Endothelial cell of umbilical vein (primary cell): ENCODE results near the gene ADAM10. TPM values are rescaled to one million over a fixed set of nuclear protein-coding genes. Genes with fewer than 3 reads are reported as not detected.

Experiments
- BruUV-seq: library from RNA; stranded (reverse); fragments of 400-500 nt; replicated peaks from 2 replicates; lab custom pipeline; 2021; lab: Mats Ljungman, UMichigan
- CTCF ChIA-PET: fragments of 300-600, 350-600 bp; sonication (Branson Sonifier 250); formaldehyde crosslinking; loops from one replicate; lab custom pipeline; 2021; ENCODE audit warnings: antibody characterized with exemption, inconsistent platforms; lab: Charles Lee
- POLR2A ChIA-PET: fragments of 300-600, 350-600 bp; sonication (Branson Sonifier 250); formaldehyde crosslinking; loops from one replicate; lab custom pipeline; 2021; ENCODE audit warnings: antibody characterized with exemption, inconsistent platforms; lab: Charles Lee
- DNase-seq: peaks from one replicate; pipeline ENCODE4 v3.0.0-alpha.2; 2011; ENCODE audit warnings: low read depth, low spot score
- FAIRE-seq: peaks from 2 replicates; lab custom pipeline; 2011; peaks lifted over from hg19 to GRCh38; lab: Jason Lieb, UNC
- H2AFZ ChIP-seq: 2 replicates; pipeline ENCODE4 v1.6.0; 2012; ENCODE audit warnings: low read depth, low read length, control low read depth, inconsistent platforms
- H3K27ac ChIP-seq: 2 replicates; pipeline ENCODE4 v1.5.1; 2011; ENCODE audit warnings: low read depth, mild to moderate bottlenecking, control low read depth, low read length, moderate library complexity; ENCODE audit not compliant: insufficient read depth
- H3K27me3 ChIP-seq, 2 experiments: 2 replicates each; pipeline versions ENCODE4 v1.6.0 to v1.6.1; 2011; ENCODE audit warnings: low read length in 2 of 2, mixed read lengths in 1 of 2; ENCODE audit not compliant: control insufficient read depth in 2 of 2, insufficient read depth in 2 of 2
- H3K36me3 ChIP-seq, 2 experiments: 2 replicates in 1 of 2; 3 replicates in 1 of 2; pipeline ENCODE4 v1.5.1; 2011; ENCODE audit warnings: low read length in 2 of 2, mild to moderate bottlenecking in 1 of 2, moderate library complexity in 1 of 2; ENCODE audit not compliant: control insufficient read depth in 2 of 2, insufficient read depth in 2 of 2; ENCODE audit errors: extremely low read depth in 1 of 2
- H3K4me1 ChIP-seq: 3 replicates; pipeline ENCODE4 v1.5.1; 2011; ENCODE audit warnings: mild to moderate bottlenecking, low read length; ENCODE audit not compliant: control insufficient read depth, insufficient read depth; ENCODE audit errors: extremely low read depth
- H3K4me2 ChIP-seq: 2 replicates; pipeline ENCODE4 v1.6.1; 2011; ENCODE audit warnings: low read length, control low read depth, mixed read lengths; ENCODE audit not compliant: insufficient read depth
- H3K4me3 ChIP-seq, 3 experiments: fragments of 200-600 bp in 1 of 3; sonication (generic), shearing (Covaris generic) in 1 of 3; replicated peaks in 1 of 3; 2 replicates each; pipeline ENCODE4 v1.5.1; 2011 to 2016; ENCODE audit warnings: control low read depth in 3 of 3, low read length in 3 of 3, mild to moderate bottlenecking in 2 of 3, inconsistent platforms in 1 of 3, low read depth in 1 of 3, moderate library complexity in 1 of 3; ENCODE audit not compliant: insufficient read depth in 1 of 3
- H3K79me2 ChIP-seq: 2 replicates; pipeline ENCODE4 v1.6.0; 2012; ENCODE audit warnings: low read length, inconsistent platforms; ENCODE audit not compliant: control insufficient read depth, insufficient read depth
- H3K9ac ChIP-seq: replicated peaks from 2 replicates; pipeline ENCODE3; 2011; ENCODE audit warnings: low read length, control low read depth; ENCODE audit not compliant: insufficient read depth; ENCODE audit errors: extremely low read depth
- H3K9me1 ChIP-seq: replicated peaks from 3 replicates; pipeline ENCODE4 v1.6.0; 2011; ENCODE audit warnings: mild to moderate bottlenecking, low read length; ENCODE audit not compliant: control insufficient read depth, insufficient read depth; ENCODE audit errors: extremely low read depth
- H3K9me3 ChIP-seq: replicated peaks from 2 replicates; pipeline ENCODE4 v1.5.1; 2012; ENCODE audit warnings: low read length, inconsistent platforms; ENCODE audit not compliant: control insufficient read depth, insufficient read depth
- H4K20me1 ChIP-seq: replicated peaks from 2 replicates; pipeline ENCODE3; 2011; ENCODE audit warnings: mild to moderate bottlenecking, low read length; ENCODE audit not compliant: control insufficient read depth, insufficient read depth; ENCODE audit errors: extremely low read depth
- CTCF ChIP-seq, 2 donors: IDR thresholded peaks; 1 replicate in 1 of 2; 2 replicates in 1 of 2; pipeline ENCODE4 v1.5.1; 2011; ENCODE audit warnings: low read length in 2 of 2, mild to moderate bottlenecking in 2 of 2, moderate library complexity in 2 of 2, control low read depth in 1 of 2, inconsistent platforms in 1 of 2, low read depth in 1 of 2; ENCODE audit not compliant: insufficient read depth in 1 of 2; ENCODE audit errors: extremely low read depth in 1 of 2
- EZH2 ChIP-seq: IDR thresholded peaks from 2 replicates; pipeline ENCODE4 v1.6.1; 2012; ENCODE audit warnings: borderline replicate concordance, low read depth, mild to moderate bottlenecking, moderate library complexity, low read length, inconsistent platforms; ENCODE audit not compliant: severe bottlenecking
- FOS ChIP-seq: IDR thresholded peaks from 2 replicates; pipeline ENCODE4 v1.6.1; 2011; ENCODE audit warnings: mild to moderate bottlenecking, low read length, moderate library complexity, borderline replicate concordance; ENCODE audit not compliant: insufficient read depth
- GATA2 ChIP-seq: IDR thresholded peaks from 2 replicates; pipeline ENCODE4 v1.7.0; 2011; ENCODE audit warnings: low read depth, mild to moderate bottlenecking, moderate library complexity, mixed read lengths, low read length; ENCODE audit not compliant: insufficient read length, insufficient read depth
- JUN ChIP-seq: IDR thresholded peaks from 2 replicates; pipeline ENCODE4 v1.6.1; 2011; ENCODE audit warnings: borderline replicate concordance, low read depth; ENCODE audit not compliant: insufficient read length, insufficient read depth
- MAX ChIP-seq: IDR thresholded peaks from 2 replicates; pipeline ENCODE4 v1.6.1; 2011; ENCODE audit not compliant: insufficient read depth, insufficient read length
- MYC ChIP-seq: IDR thresholded peaks from one replicate; pipeline ENCODE4 v1.6.1; 2011; ENCODE audit warnings: mild to moderate bottlenecking, low read depth, low read length
- POLR2A ChIP-seq: IDR thresholded peaks from 2 replicates; pipeline ENCODE4 v1.6.1; 2012; ENCODE audit warnings: low read depth, mild to moderate bottlenecking, control low read depth, low read length
- POLR2AphosphoS5 ChIP-seq: IDR thresholded peaks from 2 replicates; pipeline ENCODE4 v1.6.1; 2012; ENCODE audit warnings: low read depth, mild to moderate bottlenecking, control low read depth, low read length, moderate library complexity; ENCODE audit not compliant: insufficient read depth
- dilution Hi-C: fragments of 300-500 bp; cut with MboI; formaldehyde crosslinking; loops from one replicate; pipeline ENCODE4 v1.15.0; 2019; ENCODE audit warnings: low sequenced_read_pairs; ENCODE audit not compliant: extremely low pct_ligation_motif_present
- intact Hi-C: fragments of 100-400 bp; cut with micrococcal nuclease; formaldehyde crosslinking; loops from one replicate; pipeline ENCODE4 v1.10.0; 2022
- polyA plus RNA-seq, 4 experiments: library from polyadenylated mRNA; depleted of rRNA in 3 of 4; stranded (reverse) in 3 of 4; unstranded in 1 of 4; fragments of >200 nt; gene quantifications; 2 replicates each; pipeline versions ENCODE4 v1.2.1 to v1.2.3, GENCODE V29; 2011 to 2012; ENCODE audit warnings: missing spikeins in 1 of 4
- total RNA-seq: library from RNA; stranded (reverse); gene quantifications from 2 replicates; pipeline ENCODE4 v1.2.3, GENCODE V29; 2021

ADAM10 gene
- total and polyA plus RNA-seq, 2 donors (not counting 3 experiments of a cell fraction or from before 2014, with no cell fraction given): 91.3 to 203 TPM

- H3K79me2 ChIP-seq: peaks cover 4% of the 10 kb centered on the region
- no peak overlapping the region for H2AFZ ChIP-seq
- FAIRE-seq (no peak), DNase-seq (no peak)
- no peak overlapping the region for H3K27ac ChIP-seq
- H3K4me2 ChIP-seq: no peak overlapping the region
- H4K20me1 ChIP-seq: no peaks in the 10 kb centered on the region
- no TSS peak for BruUV-seq
- no peak overlapping the region for H3K9ac ChIP-seq
- H3K9me1 ChIP-seq: no peaks in the 10 kb centered on the region
- H3K4me3 ChIP-seq: no peak overlapping the region
- H3K4me1 ChIP-seq: no peaks in the 10 kb centered on the region
- no peaks in the 10 kb centered on the region for H3K9me3 ChIP-seq
- no peaks in the 10 kb centered on the region for H3K27me3 ChIP-seq
- peaks cover 2 to 4% of the 10 kb centered on the region in 2 experiments for H3K36me3 ChIP-seq
- ChIA-PET CTCF (no interaction called here), POLR2A (no interaction called here)
- dilution Hi-C loops (no loop called here), intact Hi-C loops (no loop called here)
- TF ChIP-seq FOS (no peak), POLR2AphosphoS5 (no peak), CTCF (IDR thresholded peaks at IDR 0.05; ENCODE audit: extremely low read depth in 1 of 2, insufficient read depth in 1 of 2, low read depth in 1 of 2, low read length in 2 of 2) (no peak), EZH2 (no peak), MAX (no peak), MYC (no peak), GATA2 (no peak), POLR2A (no peak), JUN (no peak)
Measured at GRCh38 chr15:58608711-58609110, 140.8 kb downstream of the ADAM10 start.
